HG03342 (cell line): ENCODE data around the gene LRRC1.

Experiments
- ATAC-seq: cut with Tn5 transposase; IDR thresholded peaks from one replicate; pipeline ENCODE4 v1.9.1; 2021; ENCODE audit warnings: mild to moderate bottlenecking, moderate library complexity; ENCODE audit not compliant: unreplicated experiment

LRRC1 gene

GRCh38 chr6:53845280-53846195 is 50.7 kb downstream of the LRRC1 start:
- ATAC-seq, result no peak

GRCh38 chr6:53846250-53846649 is 51.4 kb downstream of the LRRC1 start:
- no peak for ATAC-seq

- no peak for ATAC-seq
These were observed 53.0 kb downstream of the LRRC1 start for GRCh38 chr6:53847796-53848314.

GRCh38 chr6:53850527-53850926 is 55.7 kb downstream of the LRRC1 start:
- ATAC-seq, result no peak

- no peak for ATAC-seq
These were observed 56.8 kb downstream of the LRRC1 start for GRCh38 chr6:53851561-53851960.

GRCh38 chr6:53852805-53853204 is 58.0 kb downstream of the LRRC1 start:
- no peak for ATAC-seq

- ATAC-seq, result peak; percentile 93
These were observed 60.2 kb downstream of the LRRC1 start for GRCh38 chr6:53854843-53855567.

- ATAC-seq, result no peak
These were observed 61.1 kb downstream of the LRRC1 start for GRCh38 chr6:53855940-53856339.

GRCh38 chr6:53857318-53858094 is 62.7 kb downstream of the LRRC1 start:
- no peak for ATAC-seq

GRCh38 chr6:53858196-53858595 is 63.4 kb downstream of the LRRC1 start:
- no peak for ATAC-seq

- no peak for ATAC-seq
These were observed 64.1 kb downstream of the LRRC1 start for GRCh38 chr6:53858913-53859312.

- ATAC-seq, result no peak
These were observed 65.7 kb downstream of the LRRC1 start for GRCh38 chr6:53860511-53860910.

GRCh38 chr6:53861518-53861917 is 66.7 kb downstream of the LRRC1 start:
- ATAC-seq, result no peak

GRCh38 chr6:53862662-53863462 is 68.1 kb downstream of the LRRC1 start:
- no peak for ATAC-seq

GRCh38 chr6:53864781-53865180 is 70.0 kb downstream of the LRRC1 start:
- ATAC-seq, result no peak

- ATAC-seq, result no peak
These were observed 71.4 kb downstream of the LRRC1 start for GRCh38 chr6:53866226-53866625.

- no peak for ATAC-seq
These were observed 73.8 kb downstream of the LRRC1 start for GRCh38 chr6:53868626-53869025.

GRCh38 chr6:53869964-53870363 is 75.2 kb downstream of the LRRC1 start:
- ATAC-seq, result no peak

- ATAC-seq, result no peak
These were observed 79.1 kb downstream of the LRRC1 start for GRCh38 chr6:53873922-53874321.

GRCh38 chr6:53874964-53875363 is 80.2 kb downstream of the LRRC1 start:
- ATAC-seq, result no peak
